ENCODE results near the gene MESD. TPM values are rescaled to one million over a fixed set of nuclear protein-coding genes. Genes with fewer than 3 reads are reported as not detected.

The MESD gene
- total RNA-seq, 2 donors from 2014 or later = 36.8 to 39.0 TPM

- no peak overlapping the region for H3K4me3 ChIP-seq
- no peak for TF ChIP-seq CTCF (IDR thresholded peaks at IDR 0.05)
- DNase-seq (ENCODE audit: low spot score) = no peak
- H3K4me1 ChIP-seq (ENCODE audit: control insufficient read depth in 1 of 2, low read depth in 2 of 2) = peaks cover 0 to 22% of the 10 kb centered on the region in 2 donors
- H3K36me3 ChIP-seq = no peaks in the 10 kb centered on the region
- no peaks in the 10 kb centered on the region for H3K27me3 ChIP-seq (replicated peaks; ENCODE audit: insufficient read depth)
- no peak overlapping the region for H3K27ac ChIP-seq
- no peaks in the 10 kb centered on the region for H3K9me3 ChIP-seq
- ATAC-seq (ENCODE audit: insufficient number of reproducible peaks, low FRiP score, low read depth) = no peak
Observed at GRCh38 chr15:80929225-80929624, 60.4 kb downstream of the MESD start.

- H3K27me3 ChIP-seq (replicated peaks; ENCODE audit: insufficient read depth) = no peaks in the 10 kb centered on the region
- ATAC-seq (ENCODE audit: insufficient number of reproducible peaks, low FRiP score, low read depth) = no peak
- no peak for DNase-seq (ENCODE audit: low spot score)
- peaks cover 0 to 4% of the 10 kb centered on the region in 2 donors for H3K4me1 ChIP-seq (ENCODE audit: control insufficient read depth in 1 of 2, low read depth in 2 of 2)
- H3K36me3 ChIP-seq = no peaks in the 10 kb centered on the region
- no peak overlapping the region for H3K27ac ChIP-seq
- H3K4me3 ChIP-seq = no peak overlapping the region
- H3K9me3 ChIP-seq = no peaks in the 10 kb centered on the region
- no peak for TF ChIP-seq CTCF (IDR thresholded peaks at IDR 0.05)
Observed at GRCh38 chr15:80926126-80926525, 63.5 kb downstream of the MESD start.

- Histone ChIP-seq H3K27ac (no peak overlapping the region), H3K4me1 (ENCODE audit: control insufficient read depth in 1 of 2, low read depth in 2 of 2) (peaks cover 0 to 4% of the 10 kb centered on the region in 2 donors), H3K36me3 (no peaks in the 10 kb centered on the region), H3K4me3 (no peak overlapping the region), H3K9me3 (no peaks in the 10 kb centered on the region), H3K27me3 (replicated peaks; ENCODE audit: insufficient read depth) (no peaks in the 10 kb centered on the region)
- TF ChIP-seq CTCF (IDR thresholded peaks at IDR 0.05) = no peak
- ATAC-seq (ENCODE audit: insufficient number of reproducible peaks, low FRiP score, low read depth) (no peak), DNase-seq (ENCODE audit: low spot score) (no peak)
Observed at GRCh38 chr15:80925597-80926059, 64.0 kb downstream of the MESD start.

GRCh38 chr15:80924278-80924677 lies 65.3 kb downstream of the MESD start:
- no peaks in the 10 kb centered on the region for H3K27me3 ChIP-seq (replicated peaks; ENCODE audit: insufficient read depth)
- DNase-seq (ENCODE audit: low spot score) = no peak
- TF ChIP-seq CTCF (IDR thresholded peaks at IDR 0.05) = no peak
- no peak for ATAC-seq (ENCODE audit: insufficient number of reproducible peaks, low FRiP score, low read depth)
- no peaks in the 10 kb centered on the region for H3K9me3 ChIP-seq
- no peak overlapping the region for H3K27ac ChIP-seq
- no peaks in the 10 kb centered on the region for H3K36me3 ChIP-seq
- H3K4me1 ChIP-seq (ENCODE audit: control insufficient read depth in 1 of 2, low read depth in 2 of 2) = peaks cover 0 to 4% of the 10 kb centered on the region in 2 donors
- no peak overlapping the region for H3K4me3 ChIP-seq

- no peaks in the 10 kb centered on the region for H3K9me3 ChIP-seq
- H3K4me3 ChIP-seq = no peak overlapping the region
- H3K27ac ChIP-seq = no peak overlapping the region
- no peak for DNase-seq (ENCODE audit: low spot score)
- no peak for TF ChIP-seq CTCF (IDR thresholded peaks at IDR 0.05)
- no peaks in the 10 kb centered on the region for H3K27me3 ChIP-seq (replicated peaks; ENCODE audit: insufficient read depth)
- H3K4me1 ChIP-seq (ENCODE audit: control insufficient read depth in 1 of 2, low read depth in 2 of 2) = peaks cover 0 to 4% of the 10 kb centered on the region in 2 donors
- no peak for ATAC-seq (ENCODE audit: insufficient number of reproducible peaks, low FRiP score, low read depth)
- H3K36me3 ChIP-seq = no peaks in the 10 kb centered on the region
Observed at GRCh38 chr15:80923668-80924067, 66.0 kb downstream of the MESD start.
